ENCODE data around the gene TMEM260. TPM values are rescaled to one million over a fixed set of nuclear protein-coding genes. Genes with fewer than 3 reads are reported as not detected.

The TMEM260 gene
- 33.0 TPM for total RNA-seq

- peak; percentile 88 for DNase-seq (ENCODE audit: low spot score)
These were observed at the start of gene TMEM260 for GRCh38 chr14:56579345-56580220. Gene TMEM260, plus strand, starts transcription at chr14:56579798. Its CDS starts 117 bp downstream, at chr14:56579915.

GRCh38 chr14:56532546-56532945, 47.1 kb upstream of the TMEM260 start:
- no peak for DNase-seq (ENCODE audit: low spot score)

- DNase-seq (ENCODE audit: low spot score), result no peak
These were observed 44.9 kb upstream of the TMEM260 start for GRCh38 chr14:56534656-56535055.

GRCh38 chr14:56539862-56540261, 39.7 kb upstream of the TMEM260 start:
- DNase-seq (ENCODE audit: low spot score), result no peak

GRCh38 chr14:56543436-56543835, 36.2 kb upstream of the TMEM260 start:
- no peak for DNase-seq (ENCODE audit: low spot score)

- DNase-seq (ENCODE audit: low spot score), result no peak
These were observed 29.9 kb upstream of the TMEM260 start for GRCh38 chr14:56549721-56550120.

- DNase-seq (ENCODE audit: low spot score), result no peak
These were observed 27.0 kb upstream of the TMEM260 start for GRCh38 chr14:56552615-56553014.

GRCh38 chr14:56554301-56554700, 25.3 kb upstream of the TMEM260 start:
- DNase-seq (ENCODE audit: low spot score), result no peak

GRCh38 chr14:56555921-56556570, 23.6 kb upstream of the TMEM260 start:
- DNase-seq (ENCODE audit: low spot score), result no peak

GRCh38 chr14:56559182-56559581, 20.4 kb upstream of the TMEM260 start:
- DNase-seq (ENCODE audit: low spot score), result no peak

GRCh38 chr14:56561606-56562005, 18.0 kb upstream of the TMEM260 start:
- no peak for DNase-seq (ENCODE audit: low spot score)

GRCh38 chr14:56562883-56563282, 16.7 kb upstream of the TMEM260 start:
- no peak for DNase-seq (ENCODE audit: low spot score)

GRCh38 chr14:56569174-56569573, 10.4 kb upstream of the TMEM260 start:
- DNase-seq (ENCODE audit: low spot score), result no peak

- no peak for DNase-seq (ENCODE audit: low spot score)
These were observed 9.3 kb upstream of the TMEM260 start for GRCh38 chr14:56570295-56570694.

GRCh38 chr14:56580221-56580711, 668 bp downstream of the TMEM260 start:
- DNase-seq (ENCODE audit: low spot score), result no peak

- DNase-seq (ENCODE audit: low spot score), result no peak
These were observed 1.6 kb downstream of the TMEM260 start for GRCh38 chr14:56581041-56581727.

GRCh38 chr14:56585461-56586084, 6.0 kb downstream of the TMEM260 start:
- DNase-seq (ENCODE audit: low spot score), result no peak

- no peak for DNase-seq (ENCODE audit: low spot score)
These were observed 8.1 kb downstream of the TMEM260 start for GRCh38 chr14:56587701-56588100.

- no peak for DNase-seq (ENCODE audit: low spot score)
These were observed 10.9 kb downstream of the TMEM260 start for GRCh38 chr14:56590535-56590960.

- DNase-seq (ENCODE audit: low spot score), result no peak
These were observed 13.3 kb downstream of the TMEM260 start for GRCh38 chr14:56592746-56593544.

GRCh38 chr14:56594428-56594827, 14.8 kb downstream of the TMEM260 start:
- DNase-seq (ENCODE audit: low spot score), result no peak
